PC-3 (cell line): ENCODE measurements around the gene ERH.

Experiments used
- EZH2 ChIP-seq: fragments of 300-600 bp; sonication (generic); IDR thresholded peaks from one replicate; pipeline ENCODE4 v1.6.1; 2017; ENCODE audit warnings: antibody characterized with exemption, mild to moderate bottlenecking, low read length; ENCODE audit not compliant: unreplicated experiment
- TF ChIP-seq, protein P1 (sequence below): fragments of 300-600 bp; sonication (generic); conservative IDR thresholded peaks from 2 replicates; pipeline ENCODE4 v1.5.1; 2017; ENCODE audit warnings: antibody characterized with exemption, low read depth, mild to moderate bottlenecking, low read length

DNA sequence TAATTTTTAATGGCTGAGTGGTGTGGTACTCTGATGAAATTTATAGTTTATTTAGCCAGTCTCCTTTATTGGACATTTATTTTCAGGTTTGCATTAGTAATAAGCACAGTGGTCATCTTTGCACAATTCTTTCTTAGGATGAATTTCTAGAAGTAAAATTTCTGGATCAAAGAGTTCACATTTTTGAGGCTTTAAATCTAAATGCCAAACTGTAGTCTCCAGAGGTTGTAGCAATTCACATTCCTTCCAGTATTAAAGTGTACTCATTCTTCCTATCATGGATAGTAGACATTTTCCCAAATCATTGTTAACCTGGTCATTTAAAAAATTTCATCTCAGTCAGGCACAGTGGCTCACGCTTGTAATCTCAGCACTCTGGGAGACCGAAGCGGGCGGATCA lies 25.2 kb upstream of the ERH start:
- TF ChIP-seq, protein P1, sequence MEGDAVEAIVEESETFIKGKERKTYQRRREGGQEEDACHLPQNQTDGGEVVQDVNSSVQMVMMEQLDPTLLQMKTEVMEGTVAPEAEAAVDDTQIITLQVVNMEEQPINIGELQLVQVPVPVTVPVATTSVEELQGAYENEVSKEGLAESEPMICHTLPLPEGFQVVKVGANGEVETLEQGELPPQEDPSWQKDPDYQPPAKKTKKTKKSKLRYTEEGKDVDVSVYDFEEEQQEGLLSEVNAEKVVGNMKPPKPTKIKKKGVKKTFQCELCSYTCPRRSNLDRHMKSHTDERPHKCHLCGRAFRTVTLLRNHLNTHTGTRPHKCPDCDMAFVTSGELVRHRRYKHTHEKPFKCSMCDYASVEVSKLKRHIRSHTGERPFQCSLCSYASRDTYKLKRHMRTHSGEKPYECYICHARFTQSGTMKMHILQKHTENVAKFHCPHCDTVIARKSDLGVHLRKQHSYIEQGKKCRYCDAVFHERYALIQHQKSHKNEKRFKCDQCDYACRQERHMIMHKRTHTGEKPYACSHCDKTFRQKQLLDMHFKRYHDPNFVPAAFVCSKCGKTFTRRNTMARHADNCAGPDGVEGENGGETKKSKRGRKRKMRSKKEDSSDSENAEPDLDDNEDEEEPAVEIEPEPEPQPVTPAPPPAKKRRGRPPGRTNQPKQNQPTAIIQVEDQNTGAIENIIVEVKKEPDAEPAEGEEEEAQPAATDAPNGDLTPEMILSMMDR: no peak
- no peak for TF ChIP-seq EZH2
